SK-N-SH treated with all-trans-retinoic acid at 6 μM for 48 hours (cell line): ENCODE data around the gene GET3.

Experiments used
- TOX ChIP-seq: fragments of 250-450 bp; sonication (Bioruptor Pico); IDR thresholded peaks from 2 replicates; pipeline ENCODE4 v1.8.0; 2021; ENCODE audit warnings: mild to moderate bottlenecking, moderate library complexity, borderline replicate concordance
- TSHZ2 ChIP-seq: fragments of 250-450 bp; sonication (Bioruptor Pico); IDR thresholded peaks from 2 replicates; pipeline ENCODE4 v1.5.0; 2020; ENCODE audit warnings: mild to moderate bottlenecking, moderate library complexity

GRCh38 chr19:12774588-12775555 lies 37.6 kb downstream of the GET3 start, which contains the start of gene HOOK2:
- TF ChIP-seq TSHZ2 (CRISPR knock-in tag), result no peak
- TF ChIP-seq TOX (CRISPR knock-in tag), result no peak
